GM18873 (cell line): ENCODE measurements around the gene NEURL1B.

Experiments
- ATAC-seq: cut with Tn5 transposase; IDR thresholded peaks from one replicate; pipeline ENCODE4 v1.9.1; 2021; ENCODE audit warnings: mild to moderate bottlenecking, moderate library complexity, moderate number of reproducible peaks; ENCODE audit not compliant: unreplicated experiment, low FRiP score

The NEURL1B gene

GRCh38 chr5:172608773-172609172 lies 32.3 kb upstream of the NEURL1B start:
- no peak for ATAC-seq

GRCh38 chr5:172610643-172611042 lies 30.4 kb upstream of the NEURL1B start:
- no peak for ATAC-seq

GRCh38 chr5:172611913-172612312 lies 29.1 kb upstream of the NEURL1B start:
- ATAC-seq = no peak

- ATAC-seq = no peak
These were observed 28.3 kb upstream of the NEURL1B start for GRCh38 chr5:172612771-172613170.

GRCh38 chr5:172616136-172616535 lies 24.9 kb upstream of the NEURL1B start:
- ATAC-seq = no peak

- ATAC-seq = no peak
These were observed 24.3 kb upstream of the NEURL1B start for GRCh38 chr5:172616730-172617129.

GRCh38 chr5:172617817-172618216 lies 23.2 kb upstream of the NEURL1B start:
- no peak for ATAC-seq

- no peak for ATAC-seq
These were observed 22.3 kb upstream of the NEURL1B start for GRCh38 chr5:172618574-172619365.

GRCh38 chr5:172620506-172620905 lies 20.6 kb upstream of the NEURL1B start:
- no peak for ATAC-seq

- no peak for ATAC-seq
These were observed 18.7 kb upstream of the NEURL1B start for GRCh38 chr5:172622091-172623046.

GRCh38 chr5:172623313-172623980 lies 17.6 kb upstream of the NEURL1B start:
- no peak for ATAC-seq

- no peak for ATAC-seq
These were observed 16.7 kb upstream of the NEURL1B start for GRCh38 chr5:172624083-172624995.

GRCh38 chr5:172624996-172625964 lies 15.8 kb upstream of the NEURL1B start:
- no peak for ATAC-seq

- no peak for ATAC-seq
These were observed 15.0 kb upstream of the NEURL1B start for GRCh38 chr5:172626031-172626581.

GRCh38 chr5:172630082-172630481 lies 11.0 kb upstream of the NEURL1B start:
- no peak for ATAC-seq

GRCh38 chr5:172630482-172630881 lies 10.6 kb upstream of the NEURL1B start:
- no peak for ATAC-seq

GRCh38 chr5:172630986-172631385 lies 10.1 kb upstream of the NEURL1B start:
- no peak for ATAC-seq

GRCh38 chr5:172632346-172633092 lies 8.5 kb upstream of the NEURL1B start:
- no peak for ATAC-seq
